BJ (cell line): ENCODE results near the gene SPATA6. TPM values are rescaled to one million over a fixed set of nuclear protein-coding genes. Genes with fewer than 3 reads are reported as not detected.

Source experiments
- CTCF ChIA-PET: fragments of 350-600 bp; formaldehyde crosslinking; extraction: SDS; loops from one replicate; lab custom pipeline; 2021; ENCODE audit warnings: antibody characterized with exemption, inconsistent platforms; lab: Yijun Ruan, JAX
- POLR2A ChIA-PET: fragments of 300-600 bp; sonication (Branson Sonifier 250); formaldehyde crosslinking; extraction: SDS; loops from one replicate; lab custom pipeline; 2021; ENCODE audit warnings: antibody characterized with exemption; lab: Charles Lee
- DNase-seq: peaks from one replicate; pipeline ENCODE4 v3.0.0-alpha.2; 2011; ENCODE audit warnings: low read depth
- H3K27me3 ChIP-seq: 2 replicates; pipeline ENCODE4 v1.6.0; 2011; ENCODE audit warnings: low read length; ENCODE audit not compliant: control insufficient read depth, insufficient read depth
- H3K36me3 ChIP-seq: 2 replicates; pipeline ENCODE4 v1.5.1; 2011; ENCODE audit warnings: low read length; ENCODE audit not compliant: control insufficient read depth, insufficient read depth
- H3K4me3 ChIP-seq: 2 replicates; pipeline ENCODE4 v1.5.1; 2011; ENCODE audit warnings: low read depth, mild to moderate bottlenecking, control low read depth, low read length
- polyA plus RNA-seq: library from polyadenylated mRNA; depleted of rRNA; stranded (reverse); fragments of >200 nt; gene quantifications from 2 replicates; pipeline ENCODE4 v1.2.3, GENCODE V29; 2011
- TF ChIP-seq, protein P1 (sequence below): IDR thresholded peaks from 2 replicates; pipeline ENCODE4 v1.5.1; 2011; ENCODE audit warnings: low read depth, mild to moderate bottlenecking, control low read depth, inconsistent platforms, low read length, moderate library complexity; ENCODE audit not compliant: insufficient read depth

The SPATA6 gene
- polyA plus RNA-seq, 1 experiment, result 1.6 TPM

DNA sequence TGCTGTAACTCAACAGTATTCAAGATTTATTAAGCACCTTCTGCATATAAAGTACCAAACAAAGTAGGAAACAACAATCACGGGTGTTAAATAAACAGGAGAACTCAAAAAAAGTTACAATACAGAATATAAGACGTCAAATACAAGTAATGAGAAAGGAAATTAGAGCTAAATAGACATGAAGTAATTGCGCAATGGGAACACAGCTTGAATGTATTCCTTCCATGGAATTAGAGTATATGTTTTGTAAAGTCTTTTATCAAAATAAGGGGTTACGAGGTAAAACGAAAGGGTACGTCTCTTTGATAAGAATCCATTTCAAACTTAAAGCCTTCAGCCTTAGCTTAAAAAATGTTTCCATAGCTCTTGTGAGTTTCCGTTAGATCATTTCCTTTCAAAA is 109.1 kb downstream of the SPATA6 start:
- H3K27me3 ChIP-seq, result no peaks in the 10 kb centered on the region
- ChIA-PET POLR2A (no interaction called here), CTCF (no interaction called here)
- no peaks in the 10 kb centered on the region for H3K36me3 ChIP-seq
- TF ChIP-seq, protein P1, sequence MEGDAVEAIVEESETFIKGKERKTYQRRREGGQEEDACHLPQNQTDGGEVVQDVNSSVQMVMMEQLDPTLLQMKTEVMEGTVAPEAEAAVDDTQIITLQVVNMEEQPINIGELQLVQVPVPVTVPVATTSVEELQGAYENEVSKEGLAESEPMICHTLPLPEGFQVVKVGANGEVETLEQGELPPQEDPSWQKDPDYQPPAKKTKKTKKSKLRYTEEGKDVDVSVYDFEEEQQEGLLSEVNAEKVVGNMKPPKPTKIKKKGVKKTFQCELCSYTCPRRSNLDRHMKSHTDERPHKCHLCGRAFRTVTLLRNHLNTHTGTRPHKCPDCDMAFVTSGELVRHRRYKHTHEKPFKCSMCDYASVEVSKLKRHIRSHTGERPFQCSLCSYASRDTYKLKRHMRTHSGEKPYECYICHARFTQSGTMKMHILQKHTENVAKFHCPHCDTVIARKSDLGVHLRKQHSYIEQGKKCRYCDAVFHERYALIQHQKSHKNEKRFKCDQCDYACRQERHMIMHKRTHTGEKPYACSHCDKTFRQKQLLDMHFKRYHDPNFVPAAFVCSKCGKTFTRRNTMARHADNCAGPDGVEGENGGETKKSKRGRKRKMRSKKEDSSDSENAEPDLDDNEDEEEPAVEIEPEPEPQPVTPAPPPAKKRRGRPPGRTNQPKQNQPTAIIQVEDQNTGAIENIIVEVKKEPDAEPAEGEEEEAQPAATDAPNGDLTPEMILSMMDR, result no peak
- DNase-seq, result no peak
- H3K4me3 ChIP-seq, result no peak overlapping the region

DNA sequence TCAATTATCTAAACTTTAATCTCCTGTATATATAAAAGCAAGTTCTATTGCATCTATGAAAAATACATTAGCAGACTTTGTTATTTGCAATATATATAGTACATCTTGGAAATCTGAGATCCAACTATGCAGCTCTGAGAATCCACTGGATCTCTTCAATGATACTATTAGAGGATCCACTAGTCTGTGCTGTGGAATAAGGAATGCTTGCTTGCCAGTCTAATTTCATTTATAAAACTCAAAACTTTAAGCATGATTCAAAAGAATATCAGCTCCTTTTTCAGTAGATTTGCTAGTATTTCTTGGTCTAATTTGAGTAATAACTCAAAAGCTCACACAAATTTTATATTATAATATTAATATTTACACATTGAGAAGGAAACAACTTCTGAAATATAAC is 115.1 kb downstream of the SPATA6 start:
- DNase-seq, result no peak
- TF ChIP-seq, protein P1, result no peak
- CTCF ChIA-PET, result interaction anchor here (1.4 to 1.8 kb wide), 2 partner anchors 141 to 142 kb away, joined by 3 to 6 read pairs; no protein-coding TSS in a partner anchor

DNA sequence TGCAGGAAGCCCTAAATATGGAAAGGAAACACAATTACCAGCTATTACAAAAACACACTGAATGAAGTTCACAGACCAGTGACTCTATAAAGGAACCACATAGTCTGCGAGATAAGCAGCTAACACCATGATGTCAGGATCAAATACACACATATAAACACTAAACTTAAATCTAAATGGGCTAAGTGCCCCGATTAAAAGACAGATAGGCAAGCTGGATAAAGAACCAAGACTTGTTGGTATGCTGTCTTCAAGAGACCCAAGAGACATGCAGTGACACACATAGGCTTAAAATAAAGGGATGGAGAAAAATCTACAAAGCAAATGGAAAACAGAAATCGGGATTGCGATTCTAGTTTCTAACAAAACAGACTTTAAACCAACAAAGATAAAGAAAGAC is 127.6 kb downstream of the SPATA6 start:
- Histone ChIP-seq H3K4me3 (no peak overlapping the region), H3K36me3 (no peaks in the 10 kb centered on the region), H3K27me3 (no peaks in the 10 kb centered on the region)
- no peak for DNase-seq
- CTCF ChIA-PET, result no interaction called here
- TF ChIP-seq, protein P1, result no peak
- POLR2A ChIA-PET, result no interaction called here

More for the DNA sequence above, 115.1 kb downstream of the SPATA6 start:
- H3K27me3 ChIP-seq, result no peaks in the 10 kb centered on the region
- H3K4me3 ChIP-seq, result no peak overlapping the region
- POLR2A ChIA-PET, result no interaction called here
- H3K36me3 ChIP-seq, result no peaks in the 10 kb centered on the region

DNA sequence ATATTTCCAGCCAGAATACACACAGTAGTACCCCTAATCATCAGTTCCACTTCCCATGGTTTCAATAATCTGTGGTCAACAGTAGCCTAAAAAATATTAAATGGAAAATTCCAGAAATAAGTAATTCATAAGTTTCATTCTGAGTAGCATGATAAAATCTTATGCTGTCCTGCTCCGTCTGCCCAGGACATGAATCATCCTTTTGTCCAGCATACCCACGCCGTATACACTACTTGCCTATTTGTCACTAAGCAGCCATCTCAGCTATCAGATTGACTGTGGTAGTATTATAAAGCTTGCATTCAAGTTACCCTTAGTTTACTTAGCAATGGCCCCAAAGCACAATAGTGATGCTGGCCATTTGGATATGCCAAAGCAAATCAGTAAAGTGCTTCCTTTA is 130.8 kb downstream of the SPATA6 start:
- ChIA-PET POLR2A (no interaction called here), CTCF (no interaction called here)
- DNase-seq, result no peak
- H3K4me3 ChIP-seq, result no peak overlapping the region
- TF ChIP-seq, protein P1, result no peak
- H3K36me3 ChIP-seq, result no peaks in the 10 kb centered on the region
- no peaks in the 10 kb centered on the region for H3K27me3 ChIP-seq

DNA sequence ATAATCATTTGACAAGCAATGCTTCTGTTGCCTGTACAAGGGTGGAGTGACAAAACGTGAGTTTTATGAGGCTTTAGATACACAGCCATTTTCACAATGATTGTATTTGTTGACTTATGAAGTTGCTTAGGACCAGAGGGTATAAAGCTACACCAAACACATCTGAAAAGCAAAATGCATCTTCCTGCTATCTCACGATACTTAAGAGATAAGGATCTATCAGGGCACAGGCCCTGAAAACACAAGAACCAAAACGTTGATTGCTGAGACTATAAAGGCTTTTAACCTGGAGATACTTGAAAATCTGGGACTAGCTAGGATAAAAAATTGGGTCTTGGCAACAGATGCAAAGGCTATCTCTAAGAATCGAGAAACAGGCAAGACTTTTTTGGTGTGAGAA is 133.7 kb downstream of the SPATA6 start:
- POLR2A ChIA-PET, result no interaction called here
- no peaks in the 10 kb centered on the region for H3K36me3 ChIP-seq
- H3K4me3 ChIP-seq, result no peak overlapping the region
- no peak for DNase-seq
- TF ChIP-seq, protein P1, result no peak
- CTCF ChIA-PET, result no interaction called here
- no peaks in the 10 kb centered on the region for H3K27me3 ChIP-seq
